ENCODE data around the gene ARHGAP26. TPM values are rescaled to one million over a fixed set of nuclear protein-coding genes. Genes with fewer than 3 reads are reported as not detected.
A peak's percentile ranks its signal among the peaks of the same experiment; 100 is the strongest.

ARHGAP26 gene
- total RNA-seq, 1 donor from 2014 or later = 35.4 TPM

- peak; percentile 20 for ATAC-seq
- Histone ChIP-seq H3K27me3 (no peaks in the 10 kb centered on the region), H3K4me3 (no peak overlapping the region), H3K36me3 (no peaks in the 10 kb centered on the region), H3K9me3 (no peaks in the 10 kb centered on the region), H3K27ac (no peak overlapping the region), H3K4me1 (peaks cover 54% of the 10 kb centered on the region)
- intact Hi-C loops (cut with DNase I) = no loop called here
- no peak for TF ChIP-seq CTCF (IDR thresholded peaks at IDR 0.05)
- peak; percentile 64 for DNase-seq
Observed at GRCh38 chr5:142817949-142818431, 47.8 kb downstream of the ARHGAP26 start.

GRCh38 chr5:142819292-142819691, 49.1 kb downstream of the ARHGAP26 start:
- intact Hi-C loops (cut with DNase I) = no loop called here
- Histone ChIP-seq H3K9me3 (no peaks in the 10 kb centered on the region), H3K4me3 (no peak overlapping the region), H3K27ac (no peak overlapping the region), H3K36me3 (no peaks in the 10 kb centered on the region), H3K27me3 (no peaks in the 10 kb centered on the region), H3K4me1 (peaks cover 45% of the 10 kb centered on the region)
- TF ChIP-seq CTCF (IDR thresholded peaks at IDR 0.05) = no peak
- ATAC-seq (no peak), DNase-seq (no peak)

GRCh38 chr5:142819825-142820224, 49.6 kb downstream of the ARHGAP26 start:
- Histone ChIP-seq H3K27ac (no peak overlapping the region), H3K4me3 (no peak overlapping the region), H3K9me3 (no peaks in the 10 kb centered on the region), H3K36me3 (no peaks in the 10 kb centered on the region), H3K27me3 (no peaks in the 10 kb centered on the region), H3K4me1 (peaks cover 41% of the 10 kb centered on the region)
- ATAC-seq (no peak), DNase-seq (no peak)
- TF ChIP-seq CTCF (IDR thresholded peaks at IDR 0.05) = no peak
- intact Hi-C loops (cut with DNase I) = no loop called here

- ATAC-seq = no peak
- no peaks in the 10 kb centered on the region for H3K9me3 ChIP-seq
- intact Hi-C loops (cut with DNase I) = no loop called here
- DNase-seq = no peak
- no peaks in the 10 kb centered on the region for H3K27me3 ChIP-seq
- no peak for TF ChIP-seq CTCF (IDR thresholded peaks at IDR 0.05)
- H3K4me1 ChIP-seq = peaks cover 39% of the 10 kb centered on the region
- no peak overlapping the region for H3K27ac ChIP-seq
- no peak overlapping the region for H3K4me3 ChIP-seq
- no peaks in the 10 kb centered on the region for H3K36me3 ChIP-seq
Observed at GRCh38 chr5:142820447-142820846, 50.3 kb downstream of the ARHGAP26 start.

GRCh38 chr5:142821034-142821732, 51.0 kb downstream of the ARHGAP26 start:
- H3K9me3 ChIP-seq = no peaks in the 10 kb centered on the region
- ATAC-seq (no peak), DNase-seq (no peak)
- intact Hi-C loops (cut with DNase I) = no loop called here
- no peak for TF ChIP-seq CTCF (IDR thresholded peaks at IDR 0.05)
- H3K4me3 ChIP-seq = no peak overlapping the region
- peaks cover 38% of the 10 kb centered on the region for H3K4me1 ChIP-seq
- no peak overlapping the region for H3K27ac ChIP-seq
- H3K36me3 ChIP-seq = no peaks in the 10 kb centered on the region
- no peaks in the 10 kb centered on the region for H3K27me3 ChIP-seq
